NOMO-1 (cell line): ENCODE results near the gene PRPF6.
"Not testable (repeated sequence)": the region's sequence is repeated elsewhere in the genome, so short reads cannot be mapped to it uniquely, and the experiment has no call there.

Experiments used
- DNase-seq, 2 experiments: peaks; one replicate each; lab custom pipeline; 2025; ENCODE audit not compliant: unreplicated experiment in 2 of 2; lab: John Stamatoyannopoulos, UW

PRPF6 gene

GRCh38 chr20:64009811-64010387 lies 29.0 kb downstream of the PRPF6 start:
- DNase-seq: no peak

- DNase-seq: no peak
These were observed 29.8 kb downstream of the PRPF6 start for GRCh38 chr20:64010711-64011237.

GRCh38 chr20:64011366-64011779 lies 30.4 kb downstream of the PRPF6 start:
- DNase-seq: no peak

DNA sequence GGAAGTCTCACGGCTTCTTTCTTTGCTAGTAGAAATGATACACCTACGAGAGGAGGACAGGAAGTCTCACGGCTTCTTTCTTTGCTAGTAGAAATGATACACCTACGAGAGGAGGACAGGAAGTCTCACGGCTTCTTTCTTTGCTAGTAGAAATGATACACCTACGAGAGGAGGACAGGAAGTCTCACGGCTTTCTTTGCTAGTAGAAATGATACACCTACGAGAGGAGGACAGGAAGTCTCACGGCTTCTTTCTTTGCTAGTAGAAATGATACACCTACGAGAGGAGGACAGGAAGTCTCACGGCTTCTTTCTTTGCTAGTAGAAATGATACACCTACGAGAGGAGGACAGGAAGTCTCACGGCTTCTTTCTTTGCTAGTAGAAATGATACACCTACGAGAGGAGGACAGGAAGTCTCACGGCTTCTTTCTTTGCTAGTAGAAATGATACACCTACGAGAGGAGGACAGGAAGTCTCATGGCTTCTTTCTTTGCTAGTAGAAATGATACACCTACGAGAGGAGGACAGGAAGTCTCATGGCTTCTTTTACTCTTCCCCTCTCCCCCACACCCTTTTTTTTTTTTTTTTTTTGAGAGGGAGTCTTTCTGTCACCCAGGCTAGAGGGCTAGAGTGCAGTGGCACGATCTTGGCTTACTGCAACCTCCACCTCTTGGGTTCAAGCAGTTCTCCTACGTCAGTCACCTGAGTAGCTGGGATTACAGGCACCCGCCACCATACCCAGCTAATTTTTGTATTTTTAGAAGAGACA lies 31.6 kb downstream of the PRPF6 start:
- not testable (repeated sequence) for DNase-seq

GRCh38 chr20:64015635-64016034 lies 34.7 kb downstream of the PRPF6 start:
- DNase-seq: no peak

DNA sequence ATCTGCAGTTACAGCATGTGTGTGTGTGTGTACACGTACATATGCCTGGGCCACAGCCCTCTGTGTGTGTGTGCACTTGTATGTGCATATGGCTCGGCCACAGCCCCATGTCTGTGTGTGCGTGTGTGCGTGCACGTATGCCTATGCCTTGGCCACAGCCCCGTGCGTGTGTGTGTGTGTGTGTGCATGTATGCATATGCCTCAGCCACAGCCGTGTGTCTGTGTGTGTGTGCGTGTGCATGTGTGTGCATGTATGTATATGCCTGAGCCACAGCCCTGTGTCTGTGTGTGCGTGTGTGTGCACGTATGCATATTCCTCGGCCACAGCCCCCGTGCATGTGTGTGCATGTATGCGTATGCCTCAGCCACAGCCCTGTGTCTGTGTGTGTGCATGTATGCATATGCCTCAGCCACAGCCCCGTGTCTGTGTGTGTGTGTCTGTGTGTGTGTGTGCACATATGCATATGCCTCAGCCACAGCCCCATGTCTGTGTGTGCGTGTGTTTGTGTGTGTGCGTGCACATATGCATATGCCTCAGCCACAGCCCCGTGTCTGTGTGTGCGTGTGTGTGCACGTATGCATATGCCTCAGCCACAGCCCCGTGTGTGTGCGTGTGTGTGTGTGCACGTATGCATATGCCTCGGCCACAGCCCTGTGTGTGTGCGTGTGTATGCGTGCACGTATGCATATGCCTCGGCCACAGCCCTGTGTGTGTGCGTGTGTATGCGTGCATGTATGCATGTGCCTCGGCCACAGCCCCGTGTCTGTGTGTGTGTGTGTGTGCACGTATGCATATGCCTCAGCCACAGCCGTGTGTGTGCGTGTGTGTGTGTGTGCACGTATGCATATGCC lies 40.4 kb downstream of the PRPF6 start:
- no peak for DNase-seq

GRCh38 chr20:64022671-64023360 lies 41.9 kb downstream of the PRPF6 start:
- no peak for DNase-seq

GRCh38 chr20:64023361-64024140 lies 42.6 kb downstream of the PRPF6 start:
- no peak for DNase-seq

GRCh38 chr20:64024141-64024990 lies 43.4 kb downstream of the PRPF6 start:
- DNase-seq: no peak

DNA sequence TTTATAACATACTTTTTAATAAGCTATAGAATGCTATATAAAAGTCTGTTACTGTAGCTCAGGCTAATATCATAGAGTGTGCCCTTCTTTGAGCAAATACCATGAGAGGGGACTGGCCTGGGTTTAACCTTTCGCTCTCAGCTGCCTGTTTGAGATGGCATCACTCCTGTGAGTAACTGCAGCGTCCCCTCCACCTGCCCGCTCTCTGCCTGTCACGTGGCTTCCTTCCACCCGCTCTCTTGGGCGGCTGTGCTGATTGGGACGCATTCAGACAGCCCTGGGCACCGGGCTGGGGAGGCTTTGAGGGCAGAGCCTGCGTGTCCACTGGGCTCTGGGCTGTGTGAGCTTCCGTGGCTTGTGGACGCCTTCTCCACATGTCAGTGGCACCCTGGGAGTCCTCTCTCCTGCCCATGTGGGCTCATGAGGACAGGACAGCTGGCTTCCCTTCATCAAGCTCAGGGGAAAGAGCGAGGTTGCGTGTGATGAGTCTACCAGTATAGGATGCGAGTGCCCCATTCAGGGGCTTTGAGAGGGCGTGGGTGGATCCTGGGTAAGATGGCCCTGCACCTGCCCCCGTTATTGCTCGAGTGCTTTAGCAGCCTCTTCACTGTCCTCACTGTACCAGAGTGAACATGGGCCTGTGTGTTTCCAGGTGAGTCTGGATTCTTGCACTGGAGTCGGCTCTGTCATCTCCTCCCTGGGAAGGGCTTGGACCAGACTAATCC lies 44.3 kb downstream of the PRPF6 start:
- DNase-seq: no peak

GRCh38 chr20:64025826-64026412 lies 45.0 kb downstream of the PRPF6 start:
- no peak for DNase-seq

DNA sequence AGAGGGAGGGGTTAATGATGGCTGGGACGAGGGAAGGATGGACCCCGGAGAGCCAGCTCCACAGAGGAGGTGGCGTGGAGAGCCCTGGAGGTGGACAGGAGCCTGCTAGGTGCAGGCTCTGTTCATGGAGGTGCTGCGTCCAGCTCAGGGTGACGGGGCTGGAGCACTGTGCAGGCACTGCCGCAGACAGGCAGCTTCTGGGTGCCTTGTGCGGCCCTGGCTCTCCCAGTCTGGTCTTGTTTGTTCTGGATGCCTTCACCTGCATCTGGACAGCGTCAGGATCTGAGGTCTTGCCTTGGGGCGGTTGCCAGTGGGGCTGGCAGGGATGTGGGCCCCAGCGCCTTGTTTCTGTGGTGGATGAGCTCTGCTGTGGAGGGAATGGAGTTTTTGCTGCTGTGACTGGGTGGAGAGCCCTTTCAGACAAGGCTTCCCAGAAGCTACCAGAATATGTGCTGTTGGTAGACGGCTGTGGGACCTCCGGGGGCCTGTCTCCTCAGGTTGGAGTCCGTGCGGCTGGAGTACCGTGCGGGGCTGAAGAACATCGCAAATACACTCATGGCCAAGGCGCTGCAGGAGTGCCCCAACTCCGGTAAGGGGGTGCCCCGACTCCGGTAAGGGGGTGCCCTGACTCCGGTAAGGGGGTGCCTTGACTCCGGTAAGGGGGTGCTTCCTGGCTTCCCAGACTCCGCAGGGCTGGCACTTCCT lies 47.2 kb downstream of the PRPF6 start:
- no peak for DNase-seq

DNA sequence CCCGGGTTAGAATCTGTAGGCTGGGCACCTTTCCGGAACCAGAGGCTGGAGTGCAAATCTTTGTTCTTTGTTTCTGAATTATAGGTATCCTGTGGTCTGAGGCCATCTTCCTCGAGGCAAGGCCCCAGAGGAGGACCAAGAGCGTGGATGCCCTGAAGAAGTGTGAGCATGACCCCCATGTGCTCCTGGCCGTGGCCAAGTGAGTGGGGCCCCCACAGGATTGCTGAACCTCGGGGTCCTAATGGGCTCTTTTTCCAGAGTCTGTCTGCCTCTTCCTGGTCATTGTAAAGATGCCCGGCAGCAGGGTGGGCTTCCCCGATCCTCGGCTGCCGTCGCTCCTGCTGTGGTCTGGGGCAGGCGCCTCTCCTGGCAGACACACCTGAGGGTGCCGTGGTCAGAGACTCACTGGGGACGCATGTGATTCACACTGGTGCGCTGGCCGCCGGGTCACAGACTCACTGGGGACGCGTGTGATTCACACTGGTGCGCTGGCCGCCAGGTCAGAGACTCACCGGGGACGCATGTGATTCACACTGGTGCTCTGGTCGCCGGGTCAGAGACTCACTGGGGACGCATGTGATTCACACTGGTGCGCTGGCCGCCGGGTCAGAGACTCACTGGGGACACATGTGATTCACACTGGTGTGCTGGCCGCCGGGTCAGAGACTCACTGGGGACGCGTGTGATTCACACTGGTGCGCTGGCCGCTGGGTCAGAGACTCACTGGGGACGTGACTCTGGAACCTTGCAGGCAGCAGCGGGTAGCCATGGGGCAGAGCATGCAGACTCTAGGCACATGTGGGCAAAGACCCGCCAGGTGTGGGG lies 48.6 kb downstream of the PRPF6 start:
- no peak for DNase-seq

GRCh38 chr20:64030371-64031134 lies 49.6 kb downstream of the PRPF6 start:
- DNase-seq: no peak

DNA sequence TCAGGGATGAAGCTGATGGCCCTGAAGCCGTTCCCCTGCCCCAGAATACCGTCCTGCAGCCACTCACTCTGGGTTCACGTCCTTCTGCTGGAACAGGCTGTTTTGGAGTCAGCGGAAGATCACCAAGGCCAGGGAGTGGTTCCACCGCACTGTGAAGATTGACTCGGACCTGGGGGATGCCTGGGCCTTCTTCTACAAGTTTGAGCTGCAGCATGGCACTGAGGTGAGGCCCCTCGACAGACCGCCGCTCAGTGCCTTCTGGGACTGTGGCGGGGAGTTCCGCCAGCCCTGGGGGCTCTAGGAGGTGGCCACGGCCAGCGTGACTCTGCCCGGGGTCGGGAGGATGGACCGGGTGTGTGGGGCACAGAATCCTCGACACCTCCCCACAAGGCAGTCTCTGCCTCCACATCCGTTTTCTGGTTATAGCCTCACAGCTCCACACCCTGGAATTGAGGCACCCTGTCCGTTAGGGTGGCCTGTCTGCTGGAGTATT lies 50.9 kb downstream of the PRPF6 start:
- DNase-seq: no peak
